ENCODE measurements around the gene CASQ2.

Gene CASQ2

GRCh38 chr1:115729756-115730155 lies 38.8 kb downstream of the CASQ2 start:
- no peak for DNase-seq (ENCODE audit: low read depth)

- DNase-seq (ENCODE audit: low read depth), result no peak
These were observed 40.2 kb downstream of the CASQ2 start for GRCh38 chr1:115728341-115728740.

GRCh38 chr1:115727706-115728249 lies 40.7 kb downstream of the CASQ2 start:
- DNase-seq (ENCODE audit: low read depth), result peak; percentile 85

- no peak for DNase-seq (ENCODE audit: low read depth)
These were observed 41.9 kb downstream of the CASQ2 start for GRCh38 chr1:115726570-115726969.

- DNase-seq (ENCODE audit: low read depth), result no peak
These were observed 42.4 kb downstream of the CASQ2 start for GRCh38 chr1:115726161-115726560.

GRCh38 chr1:115725600-115725999 lies 42.9 kb downstream of the CASQ2 start:
- no peak for DNase-seq (ENCODE audit: low read depth)

GRCh38 chr1:115723756-115724155 lies 44.8 kb downstream of the CASQ2 start:
- DNase-seq (ENCODE audit: low read depth), result no peak

GRCh38 chr1:115722221-115722620 lies 46.3 kb downstream of the CASQ2 start:
- DNase-seq (ENCODE audit: low read depth), result no peak

GRCh38 chr1:115719285-115719684 lies 49.2 kb downstream of the CASQ2 start:
- DNase-seq (ENCODE audit: low read depth), result no peak

GRCh38 chr1:115718011-115718754 lies 50.3 kb downstream of the CASQ2 start:
- no peak for DNase-seq (ENCODE audit: low read depth)

- no peak for DNase-seq (ENCODE audit: low read depth)
These were observed 51.0 kb downstream of the CASQ2 start for GRCh38 chr1:115717541-115717940.

- DNase-seq (ENCODE audit: low read depth), result no peak
These were observed 53.9 kb downstream of the CASQ2 start for GRCh38 chr1:115714572-115715141.

GRCh38 chr1:115713906-115714305 lies 54.6 kb downstream of the CASQ2 start:
- no peak for DNase-seq (ENCODE audit: low read depth)

- no peak for DNase-seq (ENCODE audit: low read depth)
These were observed 55.5 kb downstream of the CASQ2 start for GRCh38 chr1:115712911-115713609.

GRCh38 chr1:115710859-115711624 lies 57.5 kb downstream of the CASQ2 start:
- DNase-seq (ENCODE audit: low read depth), result no peak

GRCh38 chr1:115706587-115707425 lies 61.7 kb downstream of the CASQ2 start:
- no peak for DNase-seq (ENCODE audit: low read depth)

GRCh38 chr1:115705963-115706362 lies 62.6 kb downstream of the CASQ2 start:
- DNase-seq (ENCODE audit: low read depth), result no peak

- DNase-seq (ENCODE audit: low read depth), result no peak
These were observed 63.2 kb downstream of the CASQ2 start for GRCh38 chr1:115705085-115705951.

- no peak for DNase-seq (ENCODE audit: low read depth)
These were observed 65.6 kb downstream of the CASQ2 start for GRCh38 chr1:115702959-115703358.

- DNase-seq (ENCODE audit: low read depth), result no peak
These were observed 67.4 kb downstream of the CASQ2 start for GRCh38 chr1:115701090-115701489.
